ELF-1 (cell line): ENCODE results near the gene KIF24.
A peak's percentile ranks its signal among the peaks of the same experiment; 100 is the strongest.
"Not testable (repeated sequence)": the region's sequence is repeated elsewhere in the genome, so short reads cannot be mapped to it uniquely, and the experiment has no call there.

Experiments used
- DNase-seq: peaks from one replicate; pipeline ENCODE4 v3.0.0-alpha.2; 2016; ENCODE audit warnings: low read depth, low spot score

The KIF24 gene

DNA sequence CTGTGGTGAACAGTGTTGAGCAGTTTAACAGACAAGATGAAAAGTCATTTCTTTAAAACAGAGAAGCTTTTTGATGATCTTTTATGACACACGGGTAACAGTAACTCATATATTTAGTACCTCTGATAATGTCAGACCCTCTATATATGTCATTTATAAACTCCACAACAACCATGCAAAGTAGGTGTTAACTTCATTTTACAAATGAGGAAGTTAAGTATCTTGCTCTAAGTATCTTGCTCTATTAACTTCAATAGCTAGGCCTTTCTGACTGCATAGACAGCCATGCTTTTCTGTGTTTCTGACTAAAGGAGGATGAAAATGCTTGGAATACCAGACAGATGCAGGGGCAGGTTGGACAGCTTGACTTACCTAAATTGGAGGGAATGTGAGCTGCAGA, 2.1 kb upstream of the KIF24 start:
- DNase-seq, result no peak

DNA sequence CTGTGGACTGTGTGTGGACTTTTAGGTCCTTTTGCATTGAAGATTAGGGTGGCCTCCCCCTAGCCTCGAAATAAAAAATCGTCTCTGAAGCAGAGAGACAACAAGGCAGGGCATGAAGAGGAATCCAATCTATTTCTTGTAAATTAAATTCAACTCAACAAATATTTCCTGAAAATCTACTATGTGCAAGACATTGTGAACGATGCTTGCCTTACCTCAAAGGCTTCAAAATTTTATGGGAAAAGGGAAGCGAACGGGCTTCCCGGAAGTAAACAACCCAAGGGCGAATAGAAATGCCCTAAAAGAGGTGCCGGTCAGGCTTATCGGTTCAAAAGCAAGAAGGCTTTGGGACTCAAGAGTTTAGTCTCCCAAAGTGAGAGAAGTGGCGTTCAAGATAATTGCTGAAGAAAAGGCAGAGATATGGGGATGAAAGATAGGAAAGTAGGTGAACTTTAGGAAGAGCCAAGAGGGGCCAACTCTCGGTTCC, 525 bp downstream of the KIF24 start:
- DNase-seq, result no peak

DNA sequence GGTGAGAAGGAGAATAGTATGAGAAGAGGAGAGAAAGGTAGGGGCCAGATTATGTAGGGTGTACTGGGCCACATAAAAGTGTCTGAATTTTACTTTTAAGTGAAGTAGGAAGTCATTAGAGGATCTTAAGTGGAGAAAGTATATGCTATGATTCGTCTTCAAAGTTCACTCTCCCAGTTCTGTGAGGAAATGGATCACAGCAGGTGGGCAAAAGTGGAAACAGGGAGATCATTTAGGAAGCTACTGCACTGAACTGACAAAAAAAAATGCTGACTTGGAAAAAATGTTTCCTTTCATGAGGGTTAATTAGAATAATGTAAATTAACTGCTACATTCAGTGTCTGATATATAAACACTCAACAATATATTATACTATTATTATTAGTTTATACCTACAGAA, 2.4 kb downstream of the KIF24 start:
- no peak for DNase-seq

DNA sequence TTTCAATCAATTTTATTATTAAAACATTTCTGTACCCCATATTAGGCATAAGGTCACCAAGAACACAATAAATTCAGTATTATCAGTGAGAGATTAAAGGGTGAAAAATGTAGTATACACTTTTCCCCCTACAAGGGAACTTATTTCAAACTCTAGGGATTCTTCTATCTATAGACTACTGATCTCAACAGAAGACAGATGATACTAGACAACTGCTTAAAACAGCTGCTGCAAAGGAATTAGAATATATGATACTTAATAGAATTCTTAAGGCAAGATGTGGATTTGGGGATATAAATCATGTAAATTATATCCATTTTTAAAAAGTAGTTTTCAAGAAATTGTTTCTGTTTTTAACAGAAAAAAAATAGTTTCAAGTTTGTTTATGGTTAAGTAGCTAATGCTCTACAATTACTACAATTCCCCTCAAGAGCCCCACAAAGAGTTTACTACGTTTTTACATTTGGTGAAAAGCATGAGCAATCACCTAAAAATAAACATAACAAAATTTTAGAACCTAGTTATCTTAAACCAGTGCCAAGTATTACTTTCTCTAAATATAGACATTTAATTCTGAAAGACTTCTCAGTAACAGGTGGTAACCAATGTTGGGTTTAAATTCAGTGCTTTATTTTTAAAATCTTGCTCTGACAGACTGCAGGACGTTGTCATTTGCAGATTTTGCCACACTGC, 6.0 kb downstream of the KIF24 start:
- DNase-seq, result no peak

DNA sequence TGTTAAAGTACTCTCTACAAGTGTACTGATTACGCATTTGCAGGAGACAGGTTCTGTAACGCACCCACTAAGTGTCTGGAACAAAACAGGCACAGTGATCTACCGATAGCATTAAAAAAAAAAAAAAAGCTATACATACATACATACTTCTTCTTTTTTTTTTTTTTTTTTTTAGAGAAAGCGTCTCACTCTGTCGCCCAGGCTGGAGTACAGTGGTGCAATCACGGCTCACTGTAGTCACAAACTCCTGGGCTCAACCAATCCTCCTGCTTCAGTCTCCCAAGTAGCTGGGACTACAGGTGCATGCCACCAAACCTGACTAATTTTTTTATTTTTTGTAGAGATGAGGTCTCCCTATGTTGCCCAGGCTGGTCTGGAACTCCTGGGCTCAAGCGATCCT, 7.6 kb downstream of the KIF24 start:
- no peak for DNase-seq

DNA sequence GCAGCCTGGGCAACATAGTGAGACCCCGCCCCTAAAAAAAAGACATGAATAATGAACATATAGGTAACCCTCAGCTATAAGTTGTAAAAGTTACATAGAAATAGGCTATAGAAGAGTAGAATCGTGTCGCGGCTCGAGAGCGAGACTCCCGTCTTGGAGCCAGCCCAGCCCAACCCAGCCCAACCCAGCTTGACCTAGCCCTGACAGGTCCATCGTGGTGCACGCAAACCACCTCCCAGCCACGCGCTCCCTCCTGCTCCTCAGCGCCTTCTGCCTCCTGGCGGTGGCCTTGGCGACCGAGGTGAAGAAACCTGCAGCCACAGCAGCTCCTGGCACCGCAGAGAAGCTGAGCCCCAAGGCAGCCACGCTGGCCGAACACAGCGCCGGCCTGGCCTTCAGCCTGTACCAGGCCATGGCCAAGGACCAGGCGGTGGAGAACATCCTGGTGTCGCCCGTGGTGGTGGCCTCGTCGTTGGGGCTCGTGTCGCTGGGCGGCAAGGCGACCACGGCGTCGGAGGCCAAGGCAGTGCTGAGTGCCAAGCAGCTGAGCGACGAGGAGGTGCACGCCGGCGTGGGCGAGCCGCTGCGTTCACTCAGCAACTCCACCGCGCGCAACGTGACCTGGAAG, 10.8 kb downstream of the KIF24 start:
- peak; percentile 14 for DNase-seq

DNA sequence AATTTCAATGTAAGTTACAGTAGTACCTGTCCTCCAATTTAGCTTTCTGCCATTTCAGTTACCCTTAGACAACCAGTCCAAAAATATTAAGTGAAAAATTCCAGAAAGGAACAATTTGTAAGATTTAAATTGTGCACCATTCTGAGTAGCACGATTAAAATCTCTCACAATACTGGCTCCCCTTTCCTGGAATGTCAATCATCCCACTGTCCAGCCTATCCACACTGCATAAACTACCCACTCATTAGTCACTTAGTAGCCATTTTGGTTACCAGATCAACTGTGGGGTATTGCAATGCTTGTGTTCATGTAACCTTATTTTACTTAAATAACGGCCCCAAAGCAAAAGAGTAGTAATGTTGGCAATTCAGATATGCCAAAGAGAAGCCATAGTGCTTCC, 11.6 kb downstream of the KIF24 start:
- DNase-seq, result no peak

DNA sequence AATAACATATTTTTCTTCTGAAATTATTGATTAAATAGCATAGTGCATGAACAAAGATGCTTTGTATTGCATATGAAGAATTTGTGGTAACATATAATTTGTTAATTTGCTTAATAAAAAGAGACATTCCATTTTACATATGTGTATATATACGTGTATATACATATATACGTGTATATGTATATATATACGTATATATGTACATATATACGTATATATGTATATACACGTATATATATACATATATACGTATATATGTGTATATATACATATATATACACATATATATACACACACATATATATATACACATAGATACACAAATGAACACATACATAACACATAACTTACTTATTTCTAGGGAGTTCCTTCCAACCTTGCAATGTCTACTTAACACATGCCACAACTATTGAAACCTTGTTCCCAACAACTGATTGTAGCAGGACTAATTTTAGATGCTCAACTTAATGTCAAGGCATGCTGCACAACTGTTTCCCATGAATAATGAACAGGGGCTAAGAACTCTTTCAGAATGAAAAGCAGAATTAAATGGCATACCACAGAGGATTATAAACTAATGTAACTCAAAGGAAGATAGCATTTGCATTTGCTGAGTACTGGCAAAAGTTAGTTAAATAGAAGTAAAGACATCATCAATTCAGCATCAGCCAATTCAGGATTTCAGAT, 17.4 kb downstream of the KIF24 start:
- DNase-seq, result no peak

DNA sequence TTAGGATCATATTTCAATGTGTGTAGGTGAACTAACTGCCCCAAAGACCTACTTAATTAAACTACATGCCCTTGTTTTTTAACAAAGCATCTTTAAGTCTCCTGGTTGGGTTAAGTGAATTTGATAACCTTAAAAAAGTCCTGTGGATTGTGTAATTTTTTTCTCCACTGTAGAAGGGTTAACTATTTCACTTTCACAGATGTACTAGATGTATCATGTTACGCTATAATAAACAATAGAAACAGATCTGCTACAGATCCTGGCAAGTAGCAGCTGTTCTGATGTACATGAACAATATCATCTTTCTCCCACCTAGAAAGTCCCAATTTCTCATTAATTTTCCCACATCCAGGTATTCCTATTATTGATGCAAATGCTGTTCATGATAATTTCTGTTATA, 18.9 kb downstream of the KIF24 start:
- no peak for DNase-seq

DNA sequence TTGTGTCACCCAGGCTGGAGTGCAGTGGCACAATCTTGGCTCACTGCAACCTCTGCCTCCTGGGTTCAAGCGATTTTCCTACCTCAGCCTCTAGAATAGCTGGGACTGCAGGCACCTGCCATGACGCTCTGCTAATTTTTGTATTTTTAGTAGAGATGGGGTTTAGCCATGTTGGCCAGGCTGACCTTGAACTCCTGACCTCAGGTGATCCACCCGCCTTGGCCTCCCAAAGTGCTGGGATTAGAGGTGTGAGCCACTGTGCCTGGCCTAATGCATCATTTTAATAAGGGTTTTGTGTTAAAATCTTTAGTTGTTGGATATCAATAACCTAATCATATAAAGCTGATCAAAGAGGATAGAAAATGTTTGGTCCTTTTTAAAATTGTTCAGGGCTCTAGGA, 20.8 kb downstream of the KIF24 start:
- DNase-seq, result not testable (repeated sequence)

DNA sequence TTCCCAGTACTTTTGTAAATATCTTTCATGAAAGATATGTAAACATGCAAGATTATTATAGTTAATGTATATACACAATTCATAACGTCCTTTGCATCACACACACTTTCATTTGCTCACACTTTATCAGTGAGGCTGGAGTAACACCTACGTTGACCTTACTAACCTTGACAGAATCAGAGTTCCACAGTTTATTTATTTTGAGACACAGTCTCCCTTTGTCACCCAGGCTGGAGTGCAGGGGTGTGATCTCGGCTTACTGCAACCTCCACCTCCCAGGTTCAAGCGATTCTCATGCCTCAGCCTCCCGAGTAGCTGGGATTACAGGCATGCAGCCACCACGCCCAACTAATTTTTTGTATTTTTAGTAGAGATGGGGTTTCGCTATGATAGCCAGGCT, 28.0 kb downstream of the KIF24 start:
- DNase-seq, result not testable (repeated sequence)

DNA sequence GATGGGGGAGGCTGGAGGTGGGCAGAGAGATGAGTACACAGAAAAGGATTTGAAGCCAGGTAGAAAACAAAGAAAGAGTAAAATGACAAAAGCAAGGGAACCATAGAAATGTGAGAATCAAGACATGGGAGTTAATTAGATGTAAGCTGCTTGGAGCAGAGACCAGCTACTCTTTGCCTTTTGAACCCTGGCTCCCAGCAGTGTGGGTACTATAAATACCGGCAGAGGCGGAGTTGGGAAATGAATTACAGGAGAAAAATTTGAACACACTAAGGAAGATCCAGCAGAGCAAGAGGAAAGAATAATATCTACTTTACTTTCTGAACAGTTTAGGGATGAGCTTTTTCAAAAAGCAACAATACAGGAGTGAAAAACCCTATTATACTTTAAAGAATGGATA, 36.5 kb downstream of the KIF24 start:
- DNase-seq, result no peak

DNA sequence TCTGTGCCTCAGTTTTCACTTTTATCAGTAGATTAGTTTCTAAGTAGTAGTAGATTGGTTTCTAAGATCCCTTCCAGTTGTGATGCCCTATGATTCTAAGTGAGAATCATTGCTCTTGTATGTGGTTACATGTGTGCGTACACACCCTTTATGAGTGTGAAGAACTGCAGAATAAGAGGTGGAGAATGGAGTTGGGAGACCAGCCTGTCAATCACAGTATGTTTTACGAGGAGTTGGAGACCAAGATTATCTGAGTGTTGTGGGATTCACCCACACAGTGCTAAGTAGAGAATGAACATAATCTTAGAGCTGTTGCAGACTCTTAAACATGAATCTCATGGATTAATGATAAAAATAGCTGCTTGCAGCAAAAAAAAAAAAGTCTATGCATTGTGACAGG, 37.6 kb downstream of the KIF24 start:
- DNase-seq, result no peak

DNA sequence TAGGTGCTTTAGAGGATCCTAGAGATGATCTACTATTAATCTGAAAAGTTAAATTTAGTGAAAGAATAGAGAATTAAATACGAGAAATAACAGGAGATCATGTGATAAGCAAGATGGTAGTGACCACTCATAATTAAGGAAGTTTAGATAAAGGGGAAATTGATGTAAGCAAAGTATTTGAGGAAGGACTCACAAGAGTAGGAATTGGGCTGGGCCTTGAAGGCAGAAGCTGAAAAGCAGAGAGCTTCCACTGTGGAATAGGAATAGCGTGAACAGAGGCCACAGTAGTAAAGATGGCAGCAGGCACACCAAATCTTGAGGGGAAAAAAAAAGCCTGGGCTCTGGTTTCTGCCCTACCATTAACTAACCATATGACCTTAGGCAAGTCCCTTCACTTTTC, 38.0 kb downstream of the KIF24 start:
- no peak for DNase-seq

DNA sequence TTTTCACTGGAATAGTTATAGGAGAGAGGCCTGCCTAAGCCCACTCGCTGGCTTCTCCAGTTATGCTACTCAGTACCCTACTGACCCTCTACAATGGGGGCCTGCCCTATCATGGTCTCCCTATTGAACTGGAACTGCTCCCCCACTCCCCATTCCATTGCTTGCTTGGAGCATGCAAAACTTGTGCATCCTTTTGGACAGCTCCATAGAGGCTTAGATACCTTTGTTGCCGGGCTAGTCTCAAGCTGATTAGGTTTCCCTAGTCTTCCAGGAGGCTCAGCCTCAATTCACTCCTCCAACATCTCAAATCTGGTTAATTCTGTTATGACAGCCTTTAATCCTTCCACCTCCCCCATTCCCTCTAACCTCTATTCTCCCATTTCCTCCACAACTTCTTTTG, 39.9 kb downstream of the KIF24 start:
- no peak for DNase-seq

DNA sequence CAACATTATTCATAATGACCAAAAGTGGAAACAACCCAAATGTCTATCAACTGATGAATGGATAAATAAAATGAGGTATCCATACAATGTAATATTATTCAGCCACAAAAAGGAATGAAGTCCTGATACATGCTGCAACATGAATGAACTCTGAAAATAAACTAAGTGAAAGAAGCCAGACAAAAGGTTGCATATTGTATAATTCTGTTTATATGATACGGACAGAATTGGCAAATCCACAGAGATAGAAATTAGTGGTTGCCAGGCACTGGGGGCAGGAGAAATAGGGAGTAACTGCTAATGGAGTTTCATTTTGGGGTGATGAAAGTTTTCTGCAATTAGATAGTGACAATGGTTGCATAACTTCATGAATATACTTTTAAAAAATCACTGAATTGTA, 47.0 kb downstream of the KIF24 start:
- no peak for DNase-seq

DNA sequence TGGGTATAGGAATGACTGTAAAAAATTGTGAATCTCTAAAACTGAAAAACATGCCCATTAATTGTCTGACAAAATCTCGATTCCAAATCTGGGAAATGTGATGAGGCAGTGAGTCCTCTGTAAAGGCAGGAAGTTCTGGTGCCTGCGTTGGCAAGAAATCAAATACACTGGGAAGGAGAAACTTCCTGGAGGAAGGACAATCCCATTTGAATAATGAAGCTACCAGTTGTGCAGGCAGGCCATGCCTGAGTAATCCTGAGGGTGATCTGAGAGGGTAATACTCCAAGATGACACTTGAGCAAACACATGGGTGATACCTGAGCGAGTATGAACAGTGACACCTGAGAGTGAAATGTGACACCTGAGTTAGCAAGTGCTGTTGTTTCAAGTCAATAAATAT, 49.7 kb downstream of the KIF24 start:
- DNase-seq, result no peak
